ENCODE data around the gene TUBGCP5.

TUBGCP5 gene

DNA sequence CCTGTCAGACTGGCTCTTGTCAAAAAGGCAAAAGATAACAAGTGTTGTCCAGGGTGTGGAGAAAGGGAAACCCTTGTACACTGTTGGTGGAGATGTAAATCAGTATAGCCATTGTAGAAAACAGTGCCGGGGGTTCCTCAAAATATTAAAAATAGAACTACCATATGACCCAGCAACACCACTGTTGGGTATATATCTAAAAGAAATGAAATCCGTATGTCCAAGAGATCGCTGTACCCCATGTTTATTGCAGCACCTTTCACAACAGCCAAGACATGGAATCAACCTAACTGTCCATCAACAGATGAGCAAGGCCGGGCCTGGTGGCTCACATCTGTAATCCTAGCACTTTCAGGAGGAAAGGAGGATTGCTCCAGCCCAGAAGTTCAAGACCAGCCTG lies 65.4 kb downstream of the TUBGCP5 start:
- DNase-seq, result no peak

DNA sequence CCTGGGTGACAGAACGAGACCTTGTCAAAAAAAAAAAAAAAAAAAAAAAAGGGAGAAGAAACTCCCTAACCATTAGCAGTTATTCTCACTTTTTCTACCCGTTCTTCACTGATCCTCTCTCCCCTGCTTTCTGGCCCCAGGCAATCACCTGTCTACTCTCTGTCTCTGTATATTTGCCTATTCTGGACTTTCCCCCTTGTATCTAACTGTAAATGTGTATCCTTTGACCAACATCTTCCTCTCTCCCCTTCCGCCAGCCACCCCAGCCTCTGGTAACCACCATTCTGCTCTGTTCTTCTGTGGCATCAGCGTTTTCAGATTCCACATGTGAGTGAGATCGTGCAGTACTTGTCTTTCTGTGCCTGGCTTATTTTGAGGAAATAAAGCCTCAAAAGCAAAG lies 66.1 kb downstream of the TUBGCP5 start:
- no peak for DNase-seq

GRCh38 chr15:22969489-22969888 lies 69.9 kb downstream of the TUBGCP5 start:
- DNase-seq, result no peak

GRCh38 chr15:22968366-22968765 lies 71.0 kb downstream of the TUBGCP5 start:
- DNase-seq, result no peak

DNA sequence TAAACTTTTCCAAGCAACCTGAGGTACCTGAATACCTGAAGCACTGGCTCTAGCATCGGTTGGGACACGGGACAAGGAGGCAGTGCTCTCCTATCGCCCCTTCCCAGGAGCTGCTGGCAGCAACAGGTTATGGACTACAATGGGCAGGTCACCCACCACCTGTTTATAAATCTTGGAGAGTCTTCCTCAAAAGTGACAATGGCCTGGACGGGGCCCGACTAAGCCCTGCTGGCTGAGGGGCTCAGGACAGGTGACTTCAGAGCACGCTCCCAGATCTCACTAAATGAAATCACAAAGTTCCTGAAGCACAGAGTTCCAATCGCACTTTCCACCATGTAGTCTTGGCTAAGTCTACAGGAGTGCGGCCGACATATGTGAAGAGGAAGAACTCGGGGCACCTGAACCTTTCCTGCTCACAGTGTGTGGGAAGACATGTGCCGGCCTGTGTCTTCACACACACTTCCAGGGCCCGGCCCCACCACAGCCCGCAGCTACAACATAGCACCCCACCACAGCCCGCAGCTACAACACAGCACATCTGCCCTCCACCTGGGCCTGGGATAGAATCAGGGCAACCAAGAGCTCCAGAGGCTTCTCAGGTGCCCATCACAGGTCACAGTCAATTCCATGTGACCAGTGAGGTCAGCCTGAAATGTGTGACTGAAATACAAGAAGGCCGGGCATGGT lies 72.1 kb downstream of the TUBGCP5 start:
- DNase-seq, result no peak

DNA sequence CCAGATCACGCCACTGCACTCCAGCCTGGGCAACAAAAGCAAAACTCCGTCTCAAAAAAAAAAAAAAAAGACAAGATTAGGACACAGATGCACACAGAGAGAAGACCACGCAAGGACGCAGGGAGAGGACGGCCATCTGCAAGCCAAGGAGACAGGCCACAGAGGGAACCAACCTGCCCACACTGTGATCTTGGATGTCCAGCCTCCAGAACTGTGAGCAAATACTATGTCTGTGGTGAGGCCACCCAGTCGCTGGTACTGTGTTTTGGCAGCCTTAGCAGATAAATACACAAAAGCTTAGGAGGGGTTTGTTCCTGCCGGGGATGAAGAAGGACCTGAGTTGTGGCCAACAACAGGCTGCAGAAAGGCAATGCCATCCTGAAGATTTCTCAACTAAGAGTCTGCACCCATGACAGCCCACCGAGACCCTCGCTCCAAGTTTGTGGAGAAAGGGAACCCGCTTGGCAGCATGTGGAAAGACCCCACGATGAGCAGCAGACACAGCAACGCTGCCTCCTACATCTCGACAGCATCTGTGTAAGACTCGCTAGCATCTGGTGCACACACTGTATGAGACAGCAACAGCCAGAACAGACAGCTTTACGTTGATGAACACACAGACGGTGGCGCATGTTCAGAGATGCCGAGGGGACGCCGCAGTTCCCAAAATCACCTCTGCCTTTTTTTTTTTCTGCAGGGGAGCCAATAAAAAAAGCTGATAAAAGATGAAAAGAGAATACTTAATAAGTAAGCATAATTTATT lies 72.9 kb downstream of the TUBGCP5 start:
- DNase-seq, result no peak

DNA sequence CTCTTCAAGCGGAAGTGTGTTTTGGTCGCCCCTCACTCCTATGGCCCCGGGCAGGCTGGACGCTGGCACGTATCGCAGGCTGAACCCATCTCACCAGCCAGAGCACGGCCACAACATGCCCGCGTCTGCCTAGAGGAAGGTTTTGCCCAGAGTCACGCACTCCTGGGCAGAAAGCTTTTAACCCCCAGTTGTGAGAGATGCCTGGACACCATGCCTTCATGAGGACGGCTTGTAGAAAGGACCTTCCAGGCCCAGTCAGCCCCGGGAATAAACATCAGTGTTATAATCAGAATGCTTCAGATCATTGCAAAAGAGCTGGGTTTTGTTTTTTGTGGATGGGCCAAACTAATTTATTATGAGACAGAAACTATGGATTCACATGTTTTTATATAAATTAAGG lies 75.7 kb downstream of the TUBGCP5 start:
- no peak for DNase-seq

- DNase-seq, result no peak
Measured at GRCh38 chr15:22962611-22963010, 76.8 kb downstream of the TUBGCP5 start.

DNA sequence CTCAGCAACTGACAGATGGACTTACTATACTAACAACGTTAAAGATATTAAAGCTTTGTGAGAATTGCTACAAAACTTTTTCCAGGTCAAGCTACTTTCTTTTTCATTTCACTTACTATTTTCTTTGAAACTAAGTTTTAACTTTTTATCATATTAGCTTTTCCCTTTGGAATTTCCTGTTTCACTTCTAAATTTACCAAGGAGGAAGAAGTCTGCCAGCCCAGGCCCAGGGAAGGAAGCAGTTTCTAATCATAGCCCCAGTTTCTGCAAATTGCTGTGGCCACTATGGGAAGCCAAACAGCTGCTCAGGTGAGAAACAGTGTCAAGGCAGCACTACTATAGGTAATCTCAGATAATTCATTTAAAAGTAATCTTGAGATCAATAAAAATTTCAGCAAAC lies 77.6 kb downstream of the TUBGCP5 start:
- DNase-seq, result no peak

- no peak for DNase-seq
Measured at GRCh38 chr15:22960556-22960955, 78.8 kb downstream of the TUBGCP5 start.

- no peak for DNase-seq
Measured at GRCh38 chr15:22960126-22960525, 79.2 kb downstream of the TUBGCP5 start.

- DNase-seq, result no peak
Measured at GRCh38 chr15:22959321-22960101, 79.9 kb downstream of the TUBGCP5 start.

GRCh38 chr15:22958487-22959280 lies 80.7 kb downstream of the TUBGCP5 start:
- no peak for DNase-seq

DNA sequence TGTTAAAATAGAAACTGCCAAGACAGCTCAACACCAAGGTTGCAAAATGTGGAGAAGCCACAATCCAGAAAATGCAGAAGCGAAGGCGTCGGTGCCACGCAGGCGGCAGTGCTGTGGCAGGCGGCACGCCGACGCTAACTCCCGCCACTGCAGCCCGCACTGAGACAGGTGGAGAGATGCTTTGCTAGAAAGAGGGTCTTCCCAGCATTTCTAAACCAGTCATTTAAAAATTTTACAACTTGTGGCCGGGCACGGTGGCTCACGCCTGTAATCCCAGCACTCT lies 82.5 kb downstream of the TUBGCP5 start:
- no peak for DNase-seq

DNA sequence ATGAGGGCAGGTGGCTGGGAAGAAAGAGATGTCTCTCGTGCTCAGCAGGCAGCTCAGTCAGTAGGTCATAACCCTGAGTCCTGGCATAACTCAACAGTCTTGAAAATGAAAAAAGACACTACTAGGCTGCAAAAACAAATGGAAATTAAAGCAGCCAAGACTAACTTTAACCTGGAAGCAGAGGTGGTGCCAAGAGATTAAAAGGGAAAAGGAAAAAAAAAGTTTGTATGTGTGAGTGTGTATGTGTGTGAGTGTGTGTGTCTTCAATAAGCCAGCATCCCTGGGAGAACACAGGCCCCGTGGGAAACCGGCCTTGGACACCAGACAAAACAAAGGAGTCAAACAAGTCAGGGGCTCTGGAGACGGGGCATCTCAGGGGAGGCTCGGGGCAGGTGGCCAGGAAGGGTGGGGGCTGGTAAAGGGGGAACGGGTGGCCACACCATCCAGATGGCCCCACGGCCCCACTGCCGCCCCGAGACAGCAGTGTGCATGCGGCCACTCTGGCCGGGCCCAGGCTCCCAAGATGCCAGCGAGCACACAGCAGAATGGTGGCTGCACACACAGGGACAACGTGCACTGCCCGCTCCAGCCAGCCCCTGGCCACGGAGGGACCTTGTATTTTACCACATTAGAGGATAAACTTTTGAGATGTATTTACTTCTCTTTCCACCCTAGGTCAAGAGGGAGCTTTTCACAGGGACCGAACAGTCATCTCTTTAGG lies 83.0 kb downstream of the TUBGCP5 start:
- DNase-seq, result no peak

- DNase-seq, result no peak
Measured at GRCh38 chr15:22955544-22956119, 83.7 kb downstream of the TUBGCP5 start.

DNA sequence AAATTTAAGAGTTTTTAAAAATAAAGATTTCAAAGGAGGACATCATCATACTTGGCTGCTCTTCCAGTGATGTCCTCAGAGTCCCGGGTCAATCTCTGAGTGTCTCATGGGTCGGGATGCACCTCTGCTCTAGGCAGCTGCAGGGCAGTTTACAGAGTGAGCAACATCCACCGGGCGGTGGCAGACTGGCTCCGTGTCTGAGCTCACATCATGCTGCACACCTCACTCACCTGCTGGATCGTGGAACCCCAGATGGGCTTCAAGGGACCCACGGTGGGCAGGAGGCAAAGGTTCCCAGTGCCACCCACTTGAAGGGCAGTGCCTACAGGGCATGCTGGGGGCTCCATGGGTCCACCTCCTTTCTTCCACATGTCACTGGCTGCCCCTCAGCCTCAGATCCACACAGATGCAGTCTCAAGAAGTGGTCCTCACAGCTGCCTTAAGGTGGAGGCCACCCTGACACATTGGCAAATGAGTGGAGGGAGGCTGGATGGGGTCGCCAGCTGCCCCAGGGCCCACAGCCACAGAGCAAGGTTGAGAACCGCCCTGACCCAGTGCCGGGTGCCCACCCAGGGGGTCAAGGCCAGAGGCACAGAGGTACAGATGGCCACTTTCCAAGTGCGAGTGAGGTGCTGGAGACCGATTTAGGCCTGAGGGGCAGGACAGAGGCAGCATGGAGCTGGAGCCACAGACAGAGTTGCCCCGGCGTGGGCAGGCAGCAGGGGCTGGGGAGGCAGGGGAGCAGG lies 84.4 kb downstream of the TUBGCP5 start:
- DNase-seq, result no peak

DNA sequence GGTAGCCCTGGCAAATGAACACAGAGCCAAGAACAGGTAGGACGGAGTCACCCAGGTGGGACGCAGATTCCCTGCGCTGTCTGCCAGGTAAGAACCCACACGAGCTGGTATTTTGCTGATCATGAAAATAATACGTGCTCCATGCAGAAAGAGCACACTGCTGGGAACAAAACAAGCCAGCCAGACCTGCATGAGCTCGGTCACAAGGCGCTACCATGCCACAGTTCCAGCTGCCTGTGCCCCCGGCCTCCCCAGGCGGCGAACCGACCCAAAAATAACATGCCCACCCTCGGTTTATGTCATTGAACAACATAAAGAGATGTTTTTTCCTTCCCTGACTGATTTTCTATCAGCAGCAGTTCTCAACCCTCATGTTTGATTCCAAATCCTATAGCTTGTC lies 85.0 kb downstream of the TUBGCP5 start:
- DNase-seq, result no peak

- DNase-seq, result no peak
Measured at GRCh38 chr15:22952796-22953579, 86.4 kb downstream of the TUBGCP5 start.
